GM19351 (cell line): ENCODE measurements around the gene SLC6A5.
"Not testable (repeated sequence)": the region's sequence is repeated elsewhere in the genome, so short reads cannot be mapped to it uniquely, and the experiment has no call there.

Experiments
- ATAC-seq: cut with Tn5 transposase; IDR thresholded peaks from one replicate; pipeline ENCODE4 v1.9.1; 2021; ENCODE audit warnings: mild to moderate bottlenecking, moderate library complexity; ENCODE audit not compliant: unreplicated experiment

SLC6A5 gene

GRCh38 chr11:20599221-20600019 lies at the start of gene SLC6A5:
Gene SLC6A5 (plus strand): TSS chr11:20599608. CDS start chr11:20599673, 65 bp downstream.
- no peak for ATAC-seq

GRCh38 chr11:20551096-20551495 lies 48.3 kb upstream of the SLC6A5 start:
- no peak for ATAC-seq

GRCh38 chr11:20555783-20556182 lies 43.6 kb upstream of the SLC6A5 start:
- ATAC-seq: no peak

- ATAC-seq: not testable (repeated sequence)
Observed at GRCh38 chr11:20556396-20556795, 43.0 kb upstream of the SLC6A5 start.

GRCh38 chr11:20558741-20559140 lies 40.7 kb upstream of the SLC6A5 start:
- ATAC-seq: no peak

- ATAC-seq: no peak
Observed at GRCh38 chr11:20559523-20560300, 39.7 kb upstream of the SLC6A5 start.

GRCh38 chr11:20561915-20562314 lies 37.5 kb upstream of the SLC6A5 start:
- ATAC-seq: no peak

- no peak for ATAC-seq
Observed at GRCh38 chr11:20563866-20564265, 35.5 kb upstream of the SLC6A5 start.

- ATAC-seq: no peak
Observed at GRCh38 chr11:20564846-20565635, 34.4 kb upstream of the SLC6A5 start.

GRCh38 chr11:20566115-20566514 lies 33.3 kb upstream of the SLC6A5 start:
- ATAC-seq: not testable (repeated sequence)

GRCh38 chr11:20566591-20567434 lies 32.6 kb upstream of the SLC6A5 start:
- ATAC-seq: no peak

GRCh38 chr11:20579725-20580124 lies 19.7 kb upstream of the SLC6A5 start:
- ATAC-seq: not testable (repeated sequence)

GRCh38 chr11:20583201-20583600 lies 16.2 kb upstream of the SLC6A5 start:
- ATAC-seq: no peak

- ATAC-seq: no peak
Observed at GRCh38 chr11:20584093-20584774, 15.2 kb upstream of the SLC6A5 start.

- no peak for ATAC-seq
Observed at GRCh38 chr11:20589796-20590195, 9.6 kb upstream of the SLC6A5 start.

- ATAC-seq: no peak
Observed at GRCh38 chr11:20590381-20590780, 9.0 kb upstream of the SLC6A5 start.

GRCh38 chr11:20592741-20593140 lies 6.7 kb upstream of the SLC6A5 start:
- ATAC-seq: no peak

GRCh38 chr11:20594274-20595061 lies 4.9 kb upstream of the SLC6A5 start:
- no peak for ATAC-seq

GRCh38 chr11:20595101-20595500 lies 4.3 kb upstream of the SLC6A5 start:
- no peak for ATAC-seq
